Small intestine (tissue), 7 donors: ENCODE measurements around the gene RNASEL. TPM values are rescaled to one million over a fixed set of nuclear protein-coding genes. Genes with fewer than 3 reads are reported as not detected.
A peak's percentile ranks its signal among the peaks of the same experiment; 100 is the strongest.

Experiments
- DNase-seq, 2 donors: peaks; one replicate each; pipeline versions ENCODE4 v3.0.0 to v3.0.0-alpha.2; 2013
- FAIRE-seq: peaks from 2 replicates; lab custom pipeline; 2012; peaks lifted over from hg19 to GRCh38; lab: Jason Lieb, UNC
- H3K27ac ChIP-seq, 3 donors: one replicate each; pipeline ENCODE4 v1.5.1; 2013; ENCODE audit warnings: low read length in 2 of 3, mild to moderate bottlenecking in 2 of 3, control low read depth in 1 of 3, inconsistent platforms in 1 of 3, low read depth in 1 of 3, moderate library complexity in 1 of 3
- H3K27me3 ChIP-seq, 3 donors: one replicate each; pipeline ENCODE4 v1.6.1; 2013; ENCODE audit warnings: low read length in 3 of 3, inconsistent platforms in 1 of 3; ENCODE audit not compliant: control insufficient read depth in 3 of 3, insufficient read depth in 3 of 3
- H3K36me3 ChIP-seq, 3 donors: one replicate each; pipeline ENCODE4 v1.6.1; 2013; ENCODE audit warnings: low read length in 3 of 3, inconsistent platforms in 1 of 3, low read depth in 1 of 3, mild to moderate bottlenecking in 1 of 3, moderate library complexity in 1 of 3; ENCODE audit not compliant: control insufficient read depth in 3 of 3, insufficient read depth in 2 of 3
- H3K4me1 ChIP-seq, 3 donors: one replicate each; pipeline ENCODE4 v1.6.1; 2013; ENCODE audit warnings: low read length in 2 of 3, inconsistent platforms in 1 of 3, low read depth in 1 of 3, mild to moderate bottlenecking in 1 of 3, moderate library complexity in 1 of 3; ENCODE audit not compliant: control insufficient read depth in 3 of 3, insufficient read depth in 2 of 3
- H3K4me3 ChIP-seq, 3 donors: one replicate each; pipeline ENCODE4 v1.5.1; 2013; ENCODE audit warnings: low read length in 3 of 3, control low read depth in 1 of 3, inconsistent platforms in 1 of 3, low read depth in 1 of 3, mild to moderate bottlenecking in 1 of 3, moderate library complexity in 1 of 3
- H3K9me3 ChIP-seq, 2 donors: one replicate each; pipeline ENCODE4 v1.6.1; 2013; ENCODE audit warnings: low read depth in 1 of 2, low read length in 1 of 2; ENCODE audit not compliant: control insufficient read depth in 2 of 2, insufficient read depth in 1 of 2
- WGBS, 3 donors: extraction: QIAGEN DNeasy Blood & Tissue Kit; methylation state at CpG; one replicate each; pipeline ENCODE4 v1.1.7; 2013; 5-methylcytosine and 5-hydroxymethylcytosine counted together
- polyA plus RNA-seq, 4 donors: library from polyadenylated mRNA; stranded (reverse) in 3 of 4; unstranded in 1 of 4; fragments of 200-250 nt in 3 of 4; fragments of 120-200 nt in 1 of 4; gene quantifications; one replicate each; pipeline versions ENCODE4 v1.2.1 to v1.2.3, GENCODE V29; 2013
- donor health status: healthy with polysubstance abuse.
- donor health status: control.
- donor health status: control.
- donor health status: Bipolar disorder and iron deficiency.
- donor health status: healthy.

Gene RNASEL
- polyA plus RNA-seq, 4 donors, result 4.9 to 20.7 (median 7.2) TPM

DNA sequence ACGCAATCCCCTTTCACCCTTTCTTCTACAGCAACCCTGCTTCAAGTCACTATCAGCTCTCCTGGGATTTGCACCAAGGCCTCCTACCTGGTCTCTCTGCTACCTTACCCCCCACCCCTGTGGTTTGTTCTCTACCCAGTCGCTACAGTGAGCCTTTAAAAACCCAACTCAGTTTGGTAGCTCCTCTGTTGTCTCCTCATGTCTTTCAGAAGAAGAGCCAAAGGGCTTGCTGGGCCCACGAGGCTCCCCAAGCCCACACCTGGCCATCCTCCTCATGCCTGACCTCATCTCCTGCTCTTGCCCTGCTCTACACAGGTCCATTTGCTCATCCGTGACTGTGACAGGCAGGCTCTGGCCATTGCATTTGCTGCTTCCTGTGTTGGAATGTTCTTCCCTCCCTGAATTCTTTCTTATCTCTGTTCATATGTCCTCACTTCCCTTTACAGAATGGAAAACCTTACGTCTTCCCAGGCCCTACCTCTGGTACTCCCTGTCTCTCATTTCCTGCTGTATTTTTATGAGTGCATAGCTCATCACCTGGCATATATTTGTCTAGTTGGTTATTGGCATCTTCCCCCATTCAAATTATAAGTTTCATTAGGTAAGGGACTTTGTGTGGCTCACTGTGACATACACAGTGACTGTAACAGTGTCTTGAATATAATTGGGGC, 11.8 kb upstream of the RNASEL start:
- FAIRE-seq, result no peak

DNA sequence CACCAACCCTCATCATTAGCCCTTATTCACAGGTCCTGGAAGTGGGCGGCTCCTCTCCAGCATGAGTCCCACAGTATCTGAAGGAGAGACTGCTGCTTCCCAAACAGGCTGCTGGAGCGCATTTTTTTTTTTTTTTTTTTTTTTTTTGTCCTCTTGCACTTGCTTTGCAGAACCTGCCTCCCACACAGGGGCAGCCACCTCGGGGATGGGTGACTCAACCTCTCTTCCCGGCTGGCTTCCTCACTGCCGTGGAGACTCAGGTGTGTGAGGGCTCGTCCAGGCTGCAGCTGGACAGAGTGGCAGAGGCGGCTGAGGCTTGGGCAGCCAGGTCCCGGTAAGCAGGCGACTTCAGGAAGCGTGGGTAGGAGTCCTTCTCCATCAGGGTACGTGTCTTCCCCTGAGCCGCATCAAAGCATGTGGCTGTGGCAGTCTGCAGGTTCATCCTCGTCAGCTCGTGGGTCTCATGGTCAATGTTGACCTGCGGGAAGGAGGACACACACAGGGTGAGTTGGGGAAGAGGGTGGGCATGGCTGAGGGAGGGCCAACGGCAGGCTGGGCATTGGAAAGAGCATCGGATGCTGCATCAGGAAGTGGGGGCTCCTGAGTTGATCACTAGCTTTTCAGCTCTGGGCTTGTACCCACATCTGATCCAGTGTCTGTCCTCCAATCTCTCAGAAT, 11.1 kb upstream of the RNASEL start:
- Histone ChIP-seq H3K4me3 (no peak overlapping the region), H3K9me3 (no peaks in the 10 kb centered on the region), H3K27ac (no peak overlapping the region), H3K4me1 (peaks cover 0 to 9% (median 0%) of the 10 kb centered on the region in 3 donors), H3K27me3 (peaks cover 0 to 18% (median 0%) of the 10 kb centered on the region in 3 donors), H3K36me3 (peaks cover 0 to 3% (median 0%) of the 10 kb centered on the region in 3 donors)
- no peak for DNase-seq
- 87 to 94% (median 88%) methylated on average over 15 to 17 of the region's 17 CpGs for WGBS, 3 donors
- FAIRE-seq, result no peak

More for the DNA sequence above, 11.8 kb upstream of the RNASEL start:
- Histone ChIP-seq H3K4me3 (no peak overlapping the region), H3K27me3 (peaks cover 0 to 22% (median 0%) of the 10 kb centered on the region in 3 donors), H3K36me3 (peaks cover 0 to 3% (median 0%) of the 10 kb centered on the region in 3 donors), H3K9me3 (no peaks in the 10 kb centered on the region), H3K4me1 (peaks cover 0 to 9% (median 0%) of the 10 kb centered on the region in 3 donors), H3K27ac (no peak overlapping the region)
- DNase-seq, result no peak
- WGBS, 3 donors, result 65 to 71% (median 66%) methylated on average over 5 of the region's 5 CpGs

DNA sequence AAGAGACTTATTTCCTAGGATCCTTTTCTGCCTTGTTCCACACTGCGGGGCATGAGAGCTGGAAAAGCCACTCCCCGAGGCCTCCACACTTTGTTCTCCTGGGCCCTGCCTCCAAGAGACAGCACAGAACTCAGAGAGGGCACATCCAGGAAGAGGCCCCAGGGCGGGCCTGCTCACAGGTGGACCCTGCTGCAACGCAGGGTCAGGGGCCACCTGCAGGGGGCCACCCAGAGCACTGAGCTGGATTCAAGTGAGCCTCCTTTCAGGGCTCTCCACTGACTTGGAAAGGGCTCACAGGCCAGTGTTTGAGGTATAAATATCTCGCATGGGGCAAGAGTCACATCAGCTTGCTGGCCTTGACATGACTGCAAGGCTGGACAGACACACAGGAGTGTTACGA, 10.3 kb upstream of the RNASEL start:
- WGBS, 3 donors, result 78 to 81% (median 79%) methylated on average over 6 of the region's 6 CpGs
- H3K9me3 ChIP-seq, result no peaks in the 10 kb centered on the region
- DNase-seq (no peak), FAIRE-seq (no peak)
- H3K4me3 ChIP-seq, result no peak overlapping the region
- peaks cover 0 to 3% (median 0%) of the 10 kb centered on the region in 3 donors for H3K36me3 ChIP-seq
- H3K4me1 ChIP-seq, result peaks cover 0 to 6% (median 0%) of the 10 kb centered on the region in 3 donors
- peaks cover 0 to 12% (median 0%) of the 10 kb centered on the region in 3 donors for H3K27me3 ChIP-seq
- H3K27ac ChIP-seq, result no peak overlapping the region

DNA sequence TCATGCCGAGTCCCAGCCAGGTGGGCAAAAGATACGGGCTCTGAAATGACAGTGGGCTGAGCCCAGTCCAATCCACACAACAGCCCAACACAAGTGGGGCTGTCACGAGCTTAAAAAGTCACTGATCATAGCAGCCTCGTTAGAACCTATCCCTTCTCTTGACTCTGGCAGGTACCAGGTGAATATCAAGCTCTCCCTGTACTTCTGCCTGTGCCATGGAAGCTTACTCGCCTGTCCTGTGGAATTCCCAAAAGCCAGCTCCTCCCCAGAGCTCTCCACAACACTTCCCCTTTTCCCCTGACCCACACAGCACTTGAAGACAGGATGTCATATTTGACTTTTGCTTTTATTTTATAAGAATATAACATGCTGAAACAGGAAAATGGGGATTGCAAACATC, 9.2 kb upstream of the RNASEL start:
- no peak for DNase-seq
- 77 to 83% (median 77%) methylated on average over 5 of the region's 5 CpGs for whole genome bisulfite sequencing, 3 donors
- FAIRE-seq, result no peak

DNA sequence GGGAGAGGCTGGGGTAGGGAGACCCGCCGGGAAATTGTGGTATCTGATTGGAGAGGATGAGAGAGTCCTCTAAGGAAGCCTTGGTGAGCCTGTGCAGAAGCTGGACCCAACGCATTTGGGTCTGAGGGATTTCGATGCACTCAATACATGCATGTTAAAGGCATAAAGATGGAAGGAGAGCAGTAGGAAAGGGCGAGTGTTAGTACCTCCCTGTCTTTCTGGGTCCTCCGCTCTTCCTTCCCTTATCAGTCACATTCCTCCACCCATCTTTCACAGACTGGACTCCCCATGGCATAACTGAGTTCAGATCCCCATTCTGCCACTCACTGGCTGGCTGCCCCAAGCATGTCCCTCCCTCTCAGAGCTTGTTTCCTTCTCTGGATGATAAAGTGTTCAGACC, 7.9 kb upstream of the RNASEL start:
- no peak overlapping the region for H3K4me3 ChIP-seq
- no peaks in the 10 kb centered on the region for H3K9me3 ChIP-seq
- FAIRE-seq, result no peak
- WGBS, 3 donors, result 86 to 95% (median 93%) methylated on average over 6 of the region's 6 CpGs
- no peaks in the 10 kb centered on the region for H3K27me3 ChIP-seq
- H3K4me1 ChIP-seq, result no peaks in the 10 kb centered on the region
- peaks cover 0 to 3% (median 0%) of the 10 kb centered on the region in 3 donors for H3K36me3 ChIP-seq
- no peak for DNase-seq
- H3K27ac ChIP-seq, result no peak overlapping the region

More for the DNA sequence above, 9.2 kb upstream of the RNASEL start:
- H3K27ac ChIP-seq, result peak overlapping the region in 1 of 3 donors; percentile 11
- H3K4me3 ChIP-seq, result no peak overlapping the region
- peaks cover 0 to 5% (median 0%) of the 10 kb centered on the region in 3 donors for H3K27me3 ChIP-seq
- no peaks in the 10 kb centered on the region for H3K9me3 ChIP-seq
- peaks cover 0 to 3% (median 0%) of the 10 kb centered on the region in 3 donors for H3K36me3 ChIP-seq
- H3K4me1 ChIP-seq, result no peaks in the 10 kb centered on the region

DNA sequence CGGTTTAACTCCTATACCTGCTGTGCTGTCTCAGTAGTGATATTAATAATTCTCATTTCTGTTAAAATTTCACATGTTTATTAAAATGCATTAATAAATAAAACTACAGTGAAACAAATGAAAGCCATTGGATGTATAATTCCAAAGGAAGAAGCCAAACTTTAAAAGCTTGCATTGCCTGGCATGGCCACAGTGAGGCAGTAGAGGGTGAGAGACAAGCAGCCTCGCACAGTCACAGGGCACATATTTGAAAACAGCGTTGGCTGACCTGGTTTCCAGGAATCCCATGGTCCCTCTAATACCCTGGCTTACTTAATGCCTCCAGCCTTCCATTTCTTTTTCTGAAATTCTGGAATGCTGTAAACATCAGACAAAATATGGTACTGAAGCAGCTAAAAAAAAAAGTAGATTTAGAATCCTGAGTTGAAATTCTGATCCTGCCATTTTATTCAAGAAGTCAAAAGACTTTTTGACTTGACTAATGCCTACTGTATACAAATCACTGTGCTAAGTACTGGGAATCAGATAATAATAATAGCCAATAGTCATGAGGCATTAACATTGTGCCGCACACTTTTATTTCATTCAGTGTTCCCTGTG, 6.7 kb upstream of the RNASEL start:
- Histone ChIP-seq H3K27me3 (no peaks in the 10 kb centered on the region), H3K4me1 (no peaks in the 10 kb centered on the region), H3K4me3 (no peak overlapping the region), H3K36me3 (no peaks in the 10 kb centered on the region), H3K9me3 (no peaks in the 10 kb centered on the region), H3K27ac (no peak overlapping the region)
- 35 to 36% (median 35%) methylated on average over 4 of the region's 4 CpGs for WGBS, 3 donors
- DNase-seq (peak; percentile 66 to 67), FAIRE-seq (no peak)

DNA sequence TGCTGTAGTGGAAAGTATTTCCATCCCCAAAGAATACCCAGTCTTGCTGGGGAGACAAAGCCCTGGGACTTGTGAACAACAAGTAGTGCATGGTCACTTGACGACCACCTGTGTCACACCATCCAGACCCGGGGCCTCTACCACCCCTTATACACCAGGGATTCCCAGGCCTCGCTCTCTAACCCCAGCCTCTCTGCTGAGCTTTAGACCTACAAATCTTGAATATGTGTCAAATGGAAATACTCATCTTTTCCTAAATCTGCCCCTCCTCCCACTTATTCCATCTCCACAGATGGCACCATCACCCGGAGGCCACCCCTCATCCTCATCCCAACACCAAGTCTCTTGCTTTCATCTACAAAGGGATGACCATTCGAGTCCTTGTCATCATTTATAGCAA, 875 bp upstream of the RNASEL start:
- Histone ChIP-seq H3K4me1 (peaks cover 0 to 4% (median 0%) of the 10 kb centered on the region in 3 donors), H3K27me3 (no peaks in the 10 kb centered on the region), H3K9me3 (no peaks in the 10 kb centered on the region), H3K27ac (no peak overlapping the region), H3K4me3 (no peak overlapping the region), H3K36me3 (peaks cover 0 to 14% (median 0%) of the 10 kb centered on the region in 3 donors)
- 92 to 98% (median 94%) methylated on average over 5 of the region's 5 CpGs for WGBS, 3 donors
- no peak for FAIRE-seq
- DNase-seq, result no peak

DNA sequence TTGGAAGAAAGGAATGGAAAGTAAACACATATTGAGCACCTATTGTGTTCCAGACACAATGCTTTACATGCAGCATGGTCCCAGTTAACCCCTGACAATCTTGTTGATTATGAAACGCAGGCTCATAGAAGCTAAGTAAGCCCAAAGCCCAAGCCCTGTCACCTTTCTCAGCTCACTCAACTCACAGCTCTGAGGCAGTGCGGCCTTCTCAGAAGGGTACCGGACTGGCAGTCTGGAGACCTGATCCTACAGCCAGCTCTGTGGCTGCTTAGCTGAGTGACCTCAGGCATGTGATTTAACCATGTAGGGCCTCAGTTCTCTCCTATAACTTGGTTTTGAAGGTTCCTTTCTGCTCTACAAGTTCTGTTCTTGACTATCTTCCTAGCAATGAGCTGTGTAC, 464 bp upstream of the RNASEL start:
- FAIRE-seq, result no peak
- Histone ChIP-seq H3K27me3 (no peaks in the 10 kb centered on the region), H3K36me3 (peaks cover 0 to 14% (median 0%) of the 10 kb centered on the region in 3 donors), H3K4me1 (peaks cover 0 to 4% (median 4%) of the 10 kb centered on the region in 3 donors), H3K9me3 (no peaks in the 10 kb centered on the region), H3K4me3 (no peak overlapping the region), H3K27ac (peak overlapping the region; percentile 96 to 100 (median 96))
- WGBS, 3 donors, result 87 to 88% (median 88%) methylated on average over 3 of the region's 3 CpGs
- no peak for DNase-seq
